ENCODE data around the gene BRD7.

BRD7 gene

DNA sequence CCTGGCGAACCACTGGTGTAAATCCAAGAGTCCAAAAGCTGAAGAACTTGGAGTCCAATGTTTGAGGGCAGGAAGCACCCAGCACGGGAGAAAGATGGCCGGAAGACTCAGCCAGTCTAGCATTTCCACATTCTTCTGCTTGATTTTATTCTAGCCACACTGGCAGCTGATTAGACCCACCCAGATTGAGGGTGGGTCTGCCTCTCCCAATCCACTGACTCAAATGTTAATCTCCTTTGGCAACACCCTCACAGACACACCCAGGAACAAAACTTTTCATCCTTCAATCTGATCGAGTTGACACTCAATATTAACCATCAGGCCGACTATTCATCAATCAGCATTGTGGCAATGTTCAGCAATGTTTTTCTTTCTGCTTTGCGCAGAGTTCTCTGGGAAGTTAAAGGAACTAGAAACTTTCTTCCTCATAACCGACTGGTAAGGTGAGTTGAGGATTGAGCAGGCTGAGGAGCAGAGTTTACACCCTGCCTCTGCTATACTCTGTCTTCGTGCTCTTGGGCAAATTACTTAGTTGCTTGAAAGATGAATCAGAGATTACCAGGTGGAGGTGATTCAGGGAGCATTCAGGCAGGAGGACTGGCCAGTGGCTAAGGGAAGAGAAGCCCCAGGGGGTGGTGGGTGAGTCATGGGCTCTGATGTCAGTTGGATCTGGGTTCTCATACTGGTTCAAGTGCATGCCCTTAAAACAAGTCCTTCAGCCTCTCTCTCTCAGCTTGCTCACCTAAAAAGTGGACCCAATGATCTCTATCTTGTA lies 28.2 kb upstream of the BRD7 start:
- H3K27me3 Mint-ChIP-seq (ENCODE audit: low read depth) = no peaks in the 10 kb centered on the region
- H3K27ac Mint-ChIP-seq = no peak overlapping the region
- H3K9me3 Mint-ChIP-seq = no peaks in the 10 kb centered on the region
- no peak for DNase-seq (ENCODE audit: low spot score)
- H3K36me3 Mint-ChIP-seq (ENCODE audit: low read depth) = no peaks in the 10 kb centered on the region
- H3K4me3 Mint-ChIP-seq = no peak overlapping the region
- peaks cover 4% of the 10 kb centered on the region for H3K4me1 Mint-ChIP-seq (ENCODE audit: low read depth)

DNA sequence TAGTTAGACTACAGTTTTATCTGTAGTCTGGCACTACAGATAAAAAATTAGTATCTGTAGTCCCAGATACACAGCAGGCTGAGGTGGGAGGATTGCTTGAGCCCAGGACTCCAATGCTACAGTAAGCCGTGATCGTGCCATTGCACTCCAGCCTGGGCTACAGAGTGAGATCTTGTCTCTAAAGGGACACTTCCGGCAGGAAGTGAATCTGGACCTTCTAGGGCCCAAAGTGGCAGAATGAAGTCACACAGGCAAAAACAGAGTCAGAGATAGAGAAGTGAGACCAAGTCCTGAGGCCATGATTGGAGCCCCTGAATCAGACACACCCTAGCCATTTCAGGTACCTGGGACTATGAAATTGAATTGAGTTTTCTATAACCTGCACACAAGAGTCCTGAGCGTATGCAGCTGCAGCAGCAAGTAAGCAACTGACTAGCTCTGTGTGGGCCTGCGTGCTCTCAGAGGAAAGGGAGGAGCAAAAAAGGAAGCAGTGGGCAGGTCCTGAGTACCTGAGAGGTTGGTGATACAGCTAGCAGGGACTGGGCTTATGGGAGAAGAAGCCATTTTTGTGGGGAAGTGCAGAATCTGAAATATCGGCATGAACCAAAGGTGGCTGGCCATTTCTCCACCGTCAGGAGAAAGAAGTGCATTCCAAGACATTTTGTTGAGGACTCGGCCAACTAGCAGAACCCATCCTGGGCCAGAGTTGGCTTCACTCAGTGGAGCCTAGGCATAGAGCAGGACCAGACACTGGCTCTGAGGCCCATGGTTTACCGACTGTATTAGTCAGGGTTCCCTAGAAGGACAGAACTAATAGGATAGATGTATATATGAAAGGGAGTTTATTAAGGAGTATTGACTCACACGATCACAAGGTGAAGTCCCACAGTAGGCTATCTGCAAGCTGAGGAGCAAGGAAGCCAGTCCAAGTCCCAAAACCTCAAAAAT lies 27.2 kb upstream of the BRD7 start:
- Mint-ChIP-seq H3K9me3 (no peaks in the 10 kb centered on the region), H3K4me1 (ENCODE audit: low read depth) (peaks cover 4% of the 10 kb centered on the region), H3K27ac (no peak overlapping the region), H3K36me3 (ENCODE audit: low read depth) (no peaks in the 10 kb centered on the region), H3K27me3 (ENCODE audit: low read depth) (no peaks in the 10 kb centered on the region), H3K4me3 (no peak overlapping the region)
- no peak for DNase-seq (ENCODE audit: low spot score)

- H3K9me3 Mint-ChIP-seq = no peaks in the 10 kb centered on the region
Measured at GRCh38 chr16:50393858-50394802, 25.3 kb upstream of the BRD7 start.

DNA sequence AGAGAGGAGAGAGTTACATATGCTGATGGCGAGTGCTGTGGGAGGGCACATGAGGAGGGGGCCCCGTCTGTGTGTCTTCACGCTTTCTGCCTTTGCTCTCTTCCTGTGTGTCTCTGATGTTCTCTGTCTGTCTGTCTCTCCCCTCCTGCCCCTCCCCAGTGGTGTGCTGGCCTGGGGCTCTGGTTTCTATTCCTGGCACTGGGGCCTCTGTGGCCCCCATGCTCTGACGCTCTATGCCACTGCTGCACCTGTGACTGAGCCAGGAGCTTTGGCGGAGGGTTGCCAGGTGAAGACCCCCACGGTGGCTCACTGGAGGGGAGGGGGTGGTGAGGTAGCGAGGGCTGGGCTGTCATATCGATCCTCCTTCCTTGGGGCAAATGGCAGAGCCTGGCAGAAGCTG lies 24.6 kb upstream of the BRD7 start:
- H3K36me3 Mint-ChIP-seq (ENCODE audit: low read depth) = no peaks in the 10 kb centered on the region
- no peaks in the 10 kb centered on the region for H3K9me3 Mint-ChIP-seq
- no peak overlapping the region for H3K27ac Mint-ChIP-seq
- no peaks in the 10 kb centered on the region for H3K27me3 Mint-ChIP-seq (ENCODE audit: low read depth)
- H3K4me3 Mint-ChIP-seq = no peak overlapping the region
- peaks cover 4% of the 10 kb centered on the region for H3K4me1 Mint-ChIP-seq (ENCODE audit: low read depth)
- DNase-seq (ENCODE audit: low spot score) = no peak

More at GRCh38 chr16:50393858-50394802, 25.3 kb upstream of the BRD7 start:
- no peak for DNase-seq (ENCODE audit: low spot score)
- Mint-ChIP-seq H3K36me3 (ENCODE audit: low read depth) (no peaks in the 10 kb centered on the region), H3K27me3 (ENCODE audit: low read depth) (no peaks in the 10 kb centered on the region), H3K4me3 (no peak overlapping the region), H3K27ac (no peak overlapping the region), H3K4me1 (ENCODE audit: low read depth) (peaks cover 4% of the 10 kb centered on the region)

- no peaks in the 10 kb centered on the region for H3K9me3 Mint-ChIP-seq
- peaks cover 1% of the 10 kb centered on the region for H3K27me3 Mint-ChIP-seq (ENCODE audit: low read depth)
- H3K4me3 Mint-ChIP-seq = no peak overlapping the region
- peaks cover 4% of the 10 kb centered on the region for H3K4me1 Mint-ChIP-seq (ENCODE audit: low read depth)
- H3K27ac Mint-ChIP-seq = no peak overlapping the region
- DNase-seq (ENCODE audit: low spot score) = no peak
- no peaks in the 10 kb centered on the region for H3K36me3 Mint-ChIP-seq (ENCODE audit: low read depth)
Measured at GRCh38 chr16:50390914-50391716, 22.3 kb upstream of the BRD7 start.

- H3K27me3 Mint-ChIP-seq (ENCODE audit: low read depth) = peaks cover 3% of the 10 kb centered on the region
- H3K4me3 Mint-ChIP-seq = no peak overlapping the region
- no peaks in the 10 kb centered on the region for H3K9me3 Mint-ChIP-seq
- no peak for DNase-seq (ENCODE audit: low spot score)
- H3K27ac Mint-ChIP-seq = no peak overlapping the region
- H3K36me3 Mint-ChIP-seq (ENCODE audit: low read depth) = no peaks in the 10 kb centered on the region
- H3K4me1 Mint-ChIP-seq (ENCODE audit: low read depth) = no peaks in the 10 kb centered on the region
Measured at GRCh38 chr16:50390371-50390771, 21.6 kb upstream of the BRD7 start.

DNA sequence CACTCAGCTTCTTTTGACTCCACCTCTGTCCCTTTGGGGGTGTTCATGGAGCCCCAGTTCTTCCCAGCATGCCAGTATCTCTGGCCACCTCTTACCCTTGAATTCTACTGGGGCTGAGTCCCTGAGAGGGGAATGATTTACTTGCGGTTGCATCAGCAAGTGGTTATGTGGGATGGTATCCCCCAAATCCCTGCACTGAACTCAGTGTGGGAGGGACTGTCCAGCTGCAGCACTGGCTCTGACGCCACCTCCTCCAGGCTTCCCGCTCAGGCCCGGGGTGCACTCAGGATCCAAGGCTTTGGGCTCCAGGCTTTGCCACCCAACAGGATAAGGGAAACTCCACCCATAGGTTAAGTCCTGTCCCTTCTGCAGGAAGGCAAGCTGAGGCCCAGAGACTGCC lies 21.1 kb upstream of the BRD7 start:
- Mint-ChIP-seq H3K27ac (no peak overlapping the region), H3K9me3 (no peaks in the 10 kb centered on the region), H3K27me3 (ENCODE audit: low read depth) (peaks cover 3% of the 10 kb centered on the region), H3K4me1 (ENCODE audit: low read depth) (no peaks in the 10 kb centered on the region), H3K36me3 (ENCODE audit: low read depth) (no peaks in the 10 kb centered on the region), H3K4me3 (no peak overlapping the region)
- no peak for DNase-seq (ENCODE audit: low spot score)

- no peak for DNase-seq (ENCODE audit: low spot score)
- H3K27ac Mint-ChIP-seq = no peak overlapping the region
- H3K4me1 Mint-ChIP-seq (ENCODE audit: low read depth) = no peaks in the 10 kb centered on the region
- H3K9me3 Mint-ChIP-seq = no peaks in the 10 kb centered on the region
- H3K4me3 Mint-ChIP-seq = no peak overlapping the region
- H3K36me3 Mint-ChIP-seq (ENCODE audit: low read depth) = no peaks in the 10 kb centered on the region
- H3K27me3 Mint-ChIP-seq (ENCODE audit: low read depth) = peaks cover 3% of the 10 kb centered on the region
Measured at GRCh38 chr16:50388496-50388895, 19.7 kb upstream of the BRD7 start.

DNA sequence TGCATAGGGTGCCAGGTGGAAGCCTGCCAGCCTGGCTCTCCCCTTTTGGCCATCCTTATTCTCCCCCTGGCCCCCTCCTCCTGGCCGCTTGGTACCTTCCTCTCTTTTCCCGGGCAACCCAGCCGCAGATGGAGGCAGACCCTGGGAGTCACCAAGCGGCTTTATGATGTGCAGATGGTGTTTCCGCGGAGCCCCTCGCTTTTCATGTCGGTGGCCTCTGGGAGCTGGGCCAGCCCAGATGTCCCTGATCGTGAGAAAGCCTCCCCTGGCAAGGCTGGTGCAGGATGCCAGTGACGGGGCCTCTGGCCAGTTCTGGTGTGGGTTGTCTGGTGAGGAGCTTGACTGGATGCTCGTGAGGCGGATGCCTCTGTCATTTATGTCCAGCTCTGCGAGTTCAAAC lies 18.0 kb upstream of the BRD7 start:
- H3K27me3 Mint-ChIP-seq (ENCODE audit: low read depth) = peaks cover 7% of the 10 kb centered on the region
- no peak for DNase-seq (ENCODE audit: low spot score)
- H3K27ac Mint-ChIP-seq = no peak overlapping the region
- H3K4me3 Mint-ChIP-seq = no peak overlapping the region
- H3K4me1 Mint-ChIP-seq (ENCODE audit: low read depth) = no peaks in the 10 kb centered on the region
- no peaks in the 10 kb centered on the region for H3K36me3 Mint-ChIP-seq (ENCODE audit: low read depth)
- H3K9me3 Mint-ChIP-seq = no peaks in the 10 kb centered on the region

- Mint-ChIP-seq H3K36me3 (ENCODE audit: low read depth) (no peaks in the 10 kb centered on the region), H3K27ac (no peak overlapping the region), H3K4me1 (ENCODE audit: low read depth) (no peaks in the 10 kb centered on the region), H3K27me3 (ENCODE audit: low read depth) (peaks cover 7% of the 10 kb centered on the region), H3K4me3 (no peak overlapping the region), H3K9me3 (no peaks in the 10 kb centered on the region)
- DNase-seq (ENCODE audit: low spot score) = no peak
Measured at GRCh38 chr16:50386139-50386538, 17.4 kb upstream of the BRD7 start.

DNA sequence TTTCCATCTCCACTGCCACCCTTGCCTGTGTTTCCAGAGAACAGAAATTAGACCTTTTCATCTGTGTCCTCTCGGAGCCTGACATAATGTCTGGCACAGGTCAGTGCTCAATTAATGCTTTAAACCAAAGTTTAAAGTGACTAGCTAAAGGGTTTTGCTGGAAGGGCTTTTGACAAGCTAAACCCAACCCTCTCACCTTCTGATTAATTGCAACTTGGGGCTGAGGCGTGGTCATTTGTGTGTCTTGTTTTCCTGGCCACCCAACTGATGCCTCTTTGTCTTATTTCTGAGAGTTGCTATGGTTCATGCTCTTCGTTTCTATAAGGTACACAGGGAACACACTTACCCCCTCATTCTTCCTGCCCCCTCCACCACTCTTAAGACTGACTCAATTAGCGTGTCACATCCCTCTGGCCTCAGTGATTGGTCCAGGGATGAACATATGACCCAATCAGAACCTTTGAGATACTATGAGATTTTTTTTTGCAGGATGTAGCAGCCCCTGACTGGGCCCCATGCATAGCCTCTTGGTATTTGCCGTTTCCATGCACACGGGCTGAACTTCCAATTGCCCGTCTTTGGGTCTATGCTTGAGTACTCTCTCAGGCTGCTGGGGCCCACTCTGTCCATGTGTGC lies 15.8 kb upstream of the BRD7 start:
- no peak overlapping the region for H3K27ac Mint-ChIP-seq

DNA sequence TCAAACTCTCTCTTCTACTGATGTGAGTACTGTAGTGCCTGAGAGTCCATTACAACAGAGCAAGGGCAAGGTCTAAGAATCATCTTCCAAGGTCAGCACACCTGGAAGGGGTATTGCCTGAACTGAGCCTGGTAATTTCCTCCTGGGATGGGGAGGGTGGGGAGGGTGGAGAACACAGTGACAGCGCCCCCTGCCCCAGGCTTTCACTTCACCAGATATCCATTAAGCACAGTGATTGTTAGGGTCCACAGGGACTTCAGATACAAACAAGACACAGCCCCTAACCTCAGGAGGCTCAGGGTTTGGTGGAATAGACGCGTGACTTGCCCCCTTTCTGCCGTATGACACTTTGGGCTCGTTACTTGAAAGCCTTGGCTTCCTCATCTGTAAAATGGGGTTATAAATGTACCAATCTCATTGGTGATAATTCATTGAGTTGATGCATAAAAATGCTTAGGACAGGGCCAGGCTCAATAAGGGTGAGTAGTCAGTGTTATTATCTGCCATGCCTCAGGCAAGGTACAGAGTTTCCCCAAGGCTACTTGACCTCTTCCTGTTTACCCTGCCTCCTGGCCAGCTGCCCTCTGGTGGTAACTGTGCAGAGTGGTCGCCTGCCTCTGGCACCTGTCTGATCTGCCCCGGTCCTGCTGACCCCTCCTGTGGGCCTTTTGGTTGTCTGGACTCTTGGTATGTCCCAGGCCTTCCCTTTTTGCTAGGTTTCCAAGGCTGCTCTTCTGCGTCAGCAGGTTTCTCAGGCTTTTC lies 13.1 kb upstream of the BRD7 start:
- no peak overlapping the region for H3K27ac Mint-ChIP-seq
- H3K36me3 Mint-ChIP-seq (ENCODE audit: low read depth) = no peaks in the 10 kb centered on the region
- H3K9me3 Mint-ChIP-seq = no peaks in the 10 kb centered on the region
- DNase-seq (ENCODE audit: low spot score) = no peak
- H3K27me3 Mint-ChIP-seq (ENCODE audit: low read depth) = peaks cover 7% of the 10 kb centered on the region
- H3K4me1 Mint-ChIP-seq (ENCODE audit: low read depth) = no peaks in the 10 kb centered on the region
- no peak overlapping the region for H3K4me3 Mint-ChIP-seq

More for the DNA sequence above, 15.8 kb upstream of the BRD7 start:
- no peaks in the 10 kb centered on the region for H3K4me1 Mint-ChIP-seq (ENCODE audit: low read depth)
- no peaks in the 10 kb centered on the region for H3K36me3 Mint-ChIP-seq (ENCODE audit: low read depth)
- DNase-seq (ENCODE audit: low spot score) = no peak
- peaks cover 7% of the 10 kb centered on the region for H3K27me3 Mint-ChIP-seq (ENCODE audit: low read depth)
- H3K9me3 Mint-ChIP-seq = no peaks in the 10 kb centered on the region
- no peak overlapping the region for H3K4me3 Mint-ChIP-seq

Data from T-helper 2 cell treated with Interferon-gamma antibody and Interleukin-4, amounts not matched to agents 5 μg/mL and 100 μg/mL, for 36 hours (primary cell).